Right lobe of liver (tissue), 6 donors: ENCODE measurements around the gene TRIM3. TPM values are rescaled to one million over a fixed set of nuclear protein-coding genes. Genes with fewer than 3 reads are reported as not detected.

ENCODE experiments used
- ATAC-seq, 4 donors: fragments of 200-7000 bp; cut with Tn5 transposase; one replicate each; pipeline ENCODE4 v1.9.1; 2020; ENCODE audit warnings: mild to moderate bottlenecking in 4 of 4, moderate library complexity in 4 of 4
- DNase-seq, 3 donors: peaks; one replicate each; pipeline ENCODE4 v3.0.0-alpha.2; 2020
- H3K27ac ChIP-seq, 3 donors: fragments of 200-600 bp; one replicate each; pipeline ENCODE4 v1.8.0; 2022
- H3K27me3 ChIP-seq, 2 donors: fragments of 200-600 bp; one replicate each; pipeline ENCODE4 v1.8.0; 2022
- H3K36me3 ChIP-seq, 4 donors: fragments of 200-600 bp; sonication (generic) in 1 of 4; one replicate each; pipeline versions ENCODE4 v1.5.1 to v1.8.0; 2017 to 2022; ENCODE audit warnings: control low read depth in 1 of 4
- H3K4me1 ChIP-seq, 4 donors: fragments of 200-600 bp; sonication (generic) in 1 of 4; one replicate each; pipeline versions ENCODE4 v1.5.1 to v1.8.0; 2017 to 2022; ENCODE audit warnings: control low read depth in 1 of 4
- H3K4me3 ChIP-seq, 3 donors: fragments of 200-600 bp; one replicate each; pipeline ENCODE4 v1.8.0; 2022
- H3K9me3 ChIP-seq, 4 donors: fragments of 200-600 bp; sonication (generic) in 1 of 4; one replicate each; pipeline versions ENCODE4 v1.5.1 to v1.8.0; 2017 to 2022; ENCODE audit warnings: control low read depth in 1 of 4
- POLR2A ChIP-seq: fragments of 450-650 bp; IDR thresholded peaks from one replicate; pipeline ENCODE4 v1.6.1; 2017; ENCODE audit warnings: antibody characterized with exemption, mild to moderate bottlenecking
- WGBS: methylation state at CpG from one replicate; pipeline ENCODE4 v1.1.6; 2018; ENCODE audit warnings: low coverage, low lambda C conversion rate; ENCODE audit not compliant: insufficient coverage; ENCODE audit errors: missing lambda C conversion rate; 5-methylcytosine and 5-hydroxymethylcytosine counted together
- intact Hi-C, 2 donors: fragments of 100-400 bp; cut with DNase I; formaldehyde crosslinking; loops; one replicate each; pipeline versions ENCODE4 v1.11.2 to v1.14.1; 2022
- total RNA-seq, 6 experiments: library from RNA; depleted of rRNA in 2 of 6; stranded (reverse); fragments of >200 nt in 2 of 6; fragmentation: NEBNext Ultra II Directional in 3 of 6; extraction: Animal tissue kit (Norgen Biotek cat#: 25700) in 3 of 6; gene quantifications; one replicate each; pipeline versions ENCODE4 v1.1.0 to v1.2.4, GENCODE V29; 2016 to 2023
- TF ChIP-seq, protein P1 (sequence below), 4 donors: fragments of 200-600 bp in 3 of 4; fragments of 450-650 bp in 1 of 4; IDR thresholded peaks; one replicate each; pipeline versions ENCODE4 v1.5.1 to v1.8.0; 2016 to 2022; ENCODE audit warnings: antibody characterized with exemption in 4 of 4, mild to moderate bottlenecking in 2 of 4
- donor health status: DM: no; HTN: yes; CAD: no.
- donor health status: DM: no; HTN: no; CAD: no.
- donor health status: DM: no; HTN: no; CAD: no.
- donor health status: DM: no; HTN: yes; CAD: no.
- donor health status: DM: no; HTN: yes; CAD: no.

Gene TRIM3
- total RNA-seq, 6 experiments from 2014 or later = 5.0 to 8.9 (median 6.7) TPM

GRCh38 chr11:6488342-6488741 lies 14.6 kb upstream of the TRIM3 start:
- Histone ChIP-seq H3K9me3 (no peaks in the 10 kb centered on the region), H3K36me3 (peaks cover 0 to 30% (median 2%) of the 10 kb centered on the region in 4 donors), H3K27ac (no peak overlapping the region), H3K4me3 (no peak overlapping the region), H3K27me3 (no peaks in the 10 kb centered on the region), H3K4me1 (peaks cover 0 to 23% (median 6%) of the 10 kb centered on the region in 4 donors)
- DNase-seq = no peak
- intact Hi-C loops = no loop called here
- WGBS = 100% methylated on average over 4 of the region's 6 CpGs
- ATAC-seq = no peak
- no peak for TF ChIP-seq POLR2A
- TF ChIP-seq, protein P1, sequence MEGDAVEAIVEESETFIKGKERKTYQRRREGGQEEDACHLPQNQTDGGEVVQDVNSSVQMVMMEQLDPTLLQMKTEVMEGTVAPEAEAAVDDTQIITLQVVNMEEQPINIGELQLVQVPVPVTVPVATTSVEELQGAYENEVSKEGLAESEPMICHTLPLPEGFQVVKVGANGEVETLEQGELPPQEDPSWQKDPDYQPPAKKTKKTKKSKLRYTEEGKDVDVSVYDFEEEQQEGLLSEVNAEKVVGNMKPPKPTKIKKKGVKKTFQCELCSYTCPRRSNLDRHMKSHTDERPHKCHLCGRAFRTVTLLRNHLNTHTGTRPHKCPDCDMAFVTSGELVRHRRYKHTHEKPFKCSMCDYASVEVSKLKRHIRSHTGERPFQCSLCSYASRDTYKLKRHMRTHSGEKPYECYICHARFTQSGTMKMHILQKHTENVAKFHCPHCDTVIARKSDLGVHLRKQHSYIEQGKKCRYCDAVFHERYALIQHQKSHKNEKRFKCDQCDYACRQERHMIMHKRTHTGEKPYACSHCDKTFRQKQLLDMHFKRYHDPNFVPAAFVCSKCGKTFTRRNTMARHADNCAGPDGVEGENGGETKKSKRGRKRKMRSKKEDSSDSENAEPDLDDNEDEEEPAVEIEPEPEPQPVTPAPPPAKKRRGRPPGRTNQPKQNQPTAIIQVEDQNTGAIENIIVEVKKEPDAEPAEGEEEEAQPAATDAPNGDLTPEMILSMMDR (IDR thresholded peaks at IDR 0.05) = no peak

- intact Hi-C loops = no loop called here
- no peaks in the 10 kb centered on the region for H3K27me3 ChIP-seq
- peaks cover 0 to 37% (median 2%) of the 10 kb centered on the region in 4 donors for H3K36me3 ChIP-seq
- no peak overlapping the region for H3K4me3 ChIP-seq
- ATAC-seq (peak in 1 of 4 donors; percentile 19), DNase-seq (no peak)
- no peaks in the 10 kb centered on the region for H3K9me3 ChIP-seq
- TF ChIP-seq POLR2A = no peak
- TF ChIP-seq, protein P1 (IDR thresholded peaks at IDR 0.05) = no peak
- WGBS = 76% methylated on average over 1 of the region's 1 CpG
- no peak overlapping the region for H3K27ac ChIP-seq
- peaks cover 0 to 32% (median 9%) of the 10 kb centered on the region in 4 donors for H3K4me1 ChIP-seq
Measured at GRCh38 chr11:6486938-6487337, 13.2 kb upstream of the TRIM3 start.

DNA sequence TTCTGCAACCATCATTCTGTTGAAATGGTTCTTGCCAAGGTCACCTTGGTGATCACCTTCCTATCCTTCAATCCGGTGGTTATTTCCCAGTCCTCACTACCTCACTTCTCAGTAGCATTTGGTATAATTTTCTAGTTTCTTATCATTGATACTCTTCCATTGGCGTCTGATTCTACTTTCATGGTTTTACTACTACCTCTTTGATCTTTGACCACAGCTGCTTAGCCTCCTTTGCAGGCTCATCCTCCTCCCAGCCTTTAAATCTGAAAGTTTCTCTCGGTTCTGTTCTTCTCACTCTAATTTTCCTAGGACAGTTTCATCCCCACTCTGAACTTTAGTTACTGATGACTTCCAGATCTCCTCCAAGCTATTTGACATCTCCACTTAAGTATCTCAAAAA lies 12.5 kb upstream of the TRIM3 start:
- TF ChIP-seq, protein P1 (IDR thresholded peaks at IDR 0.05) = no peak
- no peak for TF ChIP-seq POLR2A
- intact Hi-C loops = no loop called here
- Histone ChIP-seq H3K27me3 (no peaks in the 10 kb centered on the region), H3K9me3 (no peaks in the 10 kb centered on the region), H3K4me1 (peaks cover 0 to 34% (median 9%) of the 10 kb centered on the region in 4 donors), H3K36me3 (peaks cover 0 to 37% (median 2%) of the 10 kb centered on the region in 4 donors), H3K27ac (no peak overlapping the region), H3K4me3 (no peak overlapping the region)
- WGBS = 91% methylated on average over 3 of the region's 3 CpGs
- no peak for DNase-seq
- ATAC-seq = no peak

DNA sequence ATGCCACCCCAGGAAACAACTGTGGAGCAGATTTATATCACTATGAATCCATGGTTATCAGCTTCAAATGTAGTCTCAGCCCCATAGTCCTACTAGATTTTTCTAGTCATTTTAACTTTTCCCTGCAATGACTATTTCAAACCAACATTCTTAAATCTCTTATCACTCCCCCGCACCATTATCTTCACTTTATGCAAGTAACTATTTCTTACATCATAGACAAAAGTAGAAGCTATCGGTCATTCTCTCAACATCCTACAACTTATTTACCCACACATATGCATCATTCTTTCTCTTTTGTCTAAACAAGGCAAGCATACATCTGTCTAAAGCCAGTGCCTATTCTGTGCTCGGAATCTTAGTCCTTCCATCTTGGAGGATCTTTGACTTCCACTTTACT lies 11.9 kb upstream of the TRIM3 start:
- Histone ChIP-seq H3K27me3 (no peaks in the 10 kb centered on the region), H3K4me1 (peaks cover 0 to 36% (median 9%) of the 10 kb centered on the region in 4 donors), H3K4me3 (no peak overlapping the region), H3K9me3 (no peaks in the 10 kb centered on the region), H3K36me3 (peaks cover 0 to 37% (median 2%) of the 10 kb centered on the region in 4 donors), H3K27ac (no peak overlapping the region)
- intact Hi-C loops = no loop called here
- DNase-seq = no peak
- TF ChIP-seq, protein P1 (IDR thresholded peaks at IDR 0.05) = no peak
- no peak for TF ChIP-seq POLR2A
- WGBS = 53% methylated on average over 3 of the region's 3 CpGs
- no peak for ATAC-seq

DNA sequence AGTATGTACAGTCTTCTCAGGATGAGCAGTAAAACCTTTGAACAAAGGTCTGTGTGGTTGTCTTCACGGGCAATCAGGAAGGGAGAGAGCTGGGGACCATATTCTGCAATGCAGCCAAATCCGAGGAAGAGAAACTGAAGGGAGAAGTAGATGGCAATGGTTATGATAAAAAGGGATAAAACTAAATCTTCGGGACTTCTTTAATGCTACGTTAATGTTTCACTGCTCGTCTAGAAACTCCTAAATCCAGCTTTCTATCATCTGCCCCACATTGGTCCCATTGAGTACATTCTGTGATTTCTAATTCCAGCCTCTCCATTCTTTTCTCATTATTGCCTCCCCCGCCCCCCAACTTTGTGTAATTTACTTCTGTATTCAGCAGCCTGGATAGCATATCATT lies 9.3 kb upstream of the TRIM3 start:
- no peaks in the 10 kb centered on the region for H3K27me3 ChIP-seq
- intact Hi-C loops = no loop called here
- no peak overlapping the region for H3K27ac ChIP-seq
- no peak for TF ChIP-seq POLR2A
- TF ChIP-seq, protein P1 (IDR thresholded peaks at IDR 0.05) = no peak
- H3K4me1 ChIP-seq = peaks cover 0 to 25% (median 3%) of the 10 kb centered on the region in 4 donors
- ATAC-seq = no peak
- WGBS = 82% methylated on average over 6 of the region's 6 CpGs
- no peaks in the 10 kb centered on the region for H3K9me3 ChIP-seq
- no peak overlapping the region for H3K4me3 ChIP-seq
- no peak for DNase-seq
- peaks cover 0 to 51% (median 6%) of the 10 kb centered on the region in 4 donors for H3K36me3 ChIP-seq
